Right lobe of liver (tissue), 6 donors: Measurements from ENCODE around the gene DOCK1. TPM values are rescaled to one million over a fixed set of nuclear protein-coding genes. Genes with fewer than 3 reads are reported as not detected.

ENCODE experiments used
- ATAC-seq, 4 donors: fragments of 200-7000 bp; cut with Tn5 transposase; one replicate each; pipeline ENCODE4 v1.9.1; 2020; ENCODE audit warnings: mild to moderate bottlenecking in 4 of 4, moderate library complexity in 4 of 4
- DNase-seq, 3 donors: peaks; one replicate each; pipeline ENCODE4 v3.0.0-alpha.2; 2020
- H3K27ac ChIP-seq, 3 donors: fragments of 200-600 bp; one replicate each; pipeline ENCODE4 v1.8.0; 2022
- H3K27me3 ChIP-seq, 2 donors: fragments of 200-600 bp; one replicate each; pipeline ENCODE4 v1.8.0; 2022
- H3K36me3 ChIP-seq, 4 donors: fragments of 200-600 bp; sonication (generic) in 1 of 4; one replicate each; pipeline versions ENCODE4 v1.5.1 to v1.8.0; 2017 to 2022; ENCODE audit warnings: control low read depth in 1 of 4
- H3K4me1 ChIP-seq, 4 donors: fragments of 200-600 bp; sonication (generic) in 1 of 4; one replicate each; pipeline versions ENCODE4 v1.5.1 to v1.8.0; 2017 to 2022; ENCODE audit warnings: control low read depth in 1 of 4
- H3K4me3 ChIP-seq, 3 donors: fragments of 200-600 bp; one replicate each; pipeline ENCODE4 v1.8.0; 2022
- H3K9me3 ChIP-seq, 4 donors: fragments of 200-600 bp; sonication (generic) in 1 of 4; one replicate each; pipeline versions ENCODE4 v1.5.1 to v1.8.0; 2017 to 2022; ENCODE audit warnings: control low read depth in 1 of 4
- CTCF ChIP-seq, 4 donors: fragments of 200-600 bp in 3 of 4; fragments of 450-650 bp in 1 of 4; IDR thresholded peaks; one replicate each; pipeline versions ENCODE4 v1.5.1 to v1.8.0; 2016 to 2022; ENCODE audit warnings: antibody characterized with exemption in 4 of 4, mild to moderate bottlenecking in 2 of 4
- POLR2A ChIP-seq: fragments of 450-650 bp; IDR thresholded peaks from one replicate; pipeline ENCODE4 v1.6.1; 2017; ENCODE audit warnings: antibody characterized with exemption, mild to moderate bottlenecking
- WGBS: methylation state at CpG from one replicate; pipeline ENCODE4 v1.1.6; 2018; ENCODE audit warnings: low coverage, low lambda C conversion rate; ENCODE audit not compliant: insufficient coverage; ENCODE audit errors: missing lambda C conversion rate; 5-methylcytosine and 5-hydroxymethylcytosine counted together
- intact Hi-C, 2 donors: fragments of 100-400 bp; cut with DNase I; formaldehyde crosslinking; loops; one replicate each; pipeline versions ENCODE4 v1.11.2 to v1.14.1; 2022
- total RNA-seq, 6 experiments: library from RNA; depleted of rRNA in 2 of 6; stranded (reverse); fragments of >200 nt in 2 of 6; fragmentation: NEBNext Ultra II Directional in 3 of 6; extraction: Animal tissue kit (Norgen Biotek cat#: 25700) in 3 of 6; gene quantifications; one replicate each; pipeline versions ENCODE4 v1.1.0 to v1.2.4, GENCODE V29; 2016 to 2023
- donor health status: DM: no; HTN: yes; CAD: no.
- donor health status: DM: no; HTN: no; CAD: no.
- donor health status: DM: no; HTN: no; CAD: no.
- donor health status: DM: no; HTN: yes; CAD: no.
- donor health status: DM: no; HTN: yes; CAD: no.

The DOCK1 gene
- total RNA-seq, 6 experiments from 2014 or later: 13.8 to 17.8 (median 14.6) TPM

GRCh38 chr10:127184582-127184981, 279.4 kb downstream of the DOCK1 start:
- ATAC-seq (no peak), DNase-seq (no peak)
- H3K4me3 ChIP-seq: no peak overlapping the region
- no peak overlapping the region for H3K27ac ChIP-seq
- intact Hi-C loops: no loop called here
- no CpG with 5 or more reads among the region's 2 CpGs for WGBS
- TF ChIP-seq POLR2A (no peak), CTCF (IDR thresholded peaks at IDR 0.05) (no peak)
- no peaks in the 10 kb centered on the region for H3K4me1 ChIP-seq
- no peaks in the 10 kb centered on the region for H3K9me3 ChIP-seq
- no peaks in the 10 kb centered on the region for H3K36me3 ChIP-seq
- no peaks in the 10 kb centered on the region for H3K27me3 ChIP-seq

GRCh38 chr10:127186813-127187212, 281.6 kb downstream of the DOCK1 start:
- Histone ChIP-seq H3K27ac (no peak overlapping the region), H3K9me3 (no peaks in the 10 kb centered on the region), H3K36me3 (no peaks in the 10 kb centered on the region), H3K27me3 (no peaks in the 10 kb centered on the region), H3K4me1 (no peaks in the 10 kb centered on the region), H3K4me3 (no peak overlapping the region)
- intact Hi-C loops: no loop called here
- TF ChIP-seq CTCF (IDR thresholded peaks at IDR 0.05) (no peak), POLR2A (no peak)
- 76% methylated on average over 6 of the region's 7 CpGs for WGBS
- no peak for ATAC-seq
- DNase-seq: no peak

DNA sequence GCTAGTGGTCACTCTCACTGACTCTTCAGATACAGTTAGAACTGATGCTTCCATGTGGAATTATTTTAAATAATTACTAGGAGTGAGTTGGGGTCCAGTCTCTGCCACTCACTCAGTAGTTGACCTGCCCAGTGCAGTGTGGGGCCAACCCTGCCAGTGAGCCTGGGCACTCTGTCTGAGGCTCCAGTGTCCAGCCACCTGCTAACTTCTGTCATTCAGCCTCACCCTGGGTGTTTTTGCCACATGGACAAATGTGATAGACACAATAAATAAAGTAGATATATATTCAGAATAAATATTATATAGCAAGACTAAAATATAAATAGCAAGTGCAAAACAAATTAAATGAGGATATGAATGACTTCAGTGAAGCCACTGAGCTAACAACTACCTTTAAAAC, 284.0 kb downstream of the DOCK1 start:
- no peaks in the 10 kb centered on the region for H3K9me3 ChIP-seq
- TF ChIP-seq CTCF (IDR thresholded peaks at IDR 0.05): no peak
- TF ChIP-seq POLR2A: no peak
- ATAC-seq: no peak
- intact Hi-C loops: no loop called here
- H3K4me3 ChIP-seq: no peak overlapping the region
- no peak overlapping the region for H3K27ac ChIP-seq
- no peaks in the 10 kb centered on the region for H3K27me3 ChIP-seq
- no peaks in the 10 kb centered on the region for H3K4me1 ChIP-seq
- H3K36me3 ChIP-seq: no peaks in the 10 kb centered on the region
- no peak for DNase-seq

DNA sequence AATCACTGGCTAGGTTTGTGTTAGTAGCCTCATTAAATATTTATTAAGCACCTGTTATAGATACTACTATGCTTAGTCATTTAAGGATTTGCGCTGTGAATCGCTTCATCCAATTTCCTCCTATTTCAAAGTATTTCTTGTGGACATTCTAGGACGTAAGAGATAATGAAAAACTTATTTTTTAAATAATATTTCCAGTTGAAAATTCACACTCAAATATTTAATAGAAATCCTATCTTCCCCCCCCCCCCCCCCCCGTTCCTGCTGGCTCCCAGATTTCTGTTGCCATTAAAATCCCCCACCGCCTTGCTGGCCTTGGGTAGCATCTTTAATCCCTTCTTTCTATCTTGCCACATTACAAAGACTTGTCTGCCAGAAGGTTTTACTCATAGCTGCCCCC, 285.2 kb downstream of the DOCK1 start:
- H3K27ac ChIP-seq: no peak overlapping the region
- intact Hi-C loops: no loop called here
- no peak overlapping the region for H3K4me3 ChIP-seq
- H3K9me3 ChIP-seq: no peaks in the 10 kb centered on the region
- no peak for DNase-seq
- 66% methylated on average over 5 of the region's 5 CpGs for WGBS
- H3K4me1 ChIP-seq: peaks cover 0 to 9% (median 0%) of the 10 kb centered on the region in 4 donors
- TF ChIP-seq POLR2A: no peak
- no peak for TF ChIP-seq CTCF (IDR thresholded peaks at IDR 0.05)
- no peaks in the 10 kb centered on the region for H3K27me3 ChIP-seq
- H3K36me3 ChIP-seq: no peaks in the 10 kb centered on the region
- ATAC-seq: no peak

GRCh38 chr10:127193125-127193524, 287.9 kb downstream of the DOCK1 start:
- Histone ChIP-seq H3K27me3 (no peaks in the 10 kb centered on the region), H3K9me3 (no peaks in the 10 kb centered on the region), H3K4me3 (no peak overlapping the region), H3K4me1 (peaks cover 0 to 13% (median 0%) of the 10 kb centered on the region in 4 donors), H3K36me3 (no peaks in the 10 kb centered on the region), H3K27ac (no peak overlapping the region)
- TF ChIP-seq CTCF (IDR thresholded peaks at IDR 0.05) (no peak), POLR2A (no peak)
- intact Hi-C loops: no loop called here
- ATAC-seq (no peak), DNase-seq (no peak)
- WGBS: 78% methylated on average over 7 of the region's 7 CpGs
